Gastrocnemius medialis (tissue), 4 donors: ENCODE results near the gene SERPINA3.

Source experiments
- CTCF ChIP-seq, 5 experiments: fragments of 450-650 bp in 3 of 5; fragments of 200-600 bp in 2 of 5; sonication (generic) in 2 of 5; IDR thresholded peaks in 4 of 5; conservative IDR thresholded peaks in 1 of 5; 1 replicate in 4 of 5; 2 replicates in 1 of 5; pipeline ENCODE4 v1.5.1; 2016 to 2019; ENCODE audit warnings: antibody characterized with exemption in 5 of 5, mild to moderate bottlenecking in 3 of 5, moderate library complexity in 3 of 5
- POLR2A ChIP-seq, 2 donors: fragments of 450-650 bp; IDR thresholded peaks; one replicate each; pipeline ENCODE4 v1.6.1; 2017; ENCODE audit warnings: antibody characterized with exemption in 2 of 2, mild to moderate bottlenecking in 2 of 2, moderate library complexity in 2 of 2

DNA sequence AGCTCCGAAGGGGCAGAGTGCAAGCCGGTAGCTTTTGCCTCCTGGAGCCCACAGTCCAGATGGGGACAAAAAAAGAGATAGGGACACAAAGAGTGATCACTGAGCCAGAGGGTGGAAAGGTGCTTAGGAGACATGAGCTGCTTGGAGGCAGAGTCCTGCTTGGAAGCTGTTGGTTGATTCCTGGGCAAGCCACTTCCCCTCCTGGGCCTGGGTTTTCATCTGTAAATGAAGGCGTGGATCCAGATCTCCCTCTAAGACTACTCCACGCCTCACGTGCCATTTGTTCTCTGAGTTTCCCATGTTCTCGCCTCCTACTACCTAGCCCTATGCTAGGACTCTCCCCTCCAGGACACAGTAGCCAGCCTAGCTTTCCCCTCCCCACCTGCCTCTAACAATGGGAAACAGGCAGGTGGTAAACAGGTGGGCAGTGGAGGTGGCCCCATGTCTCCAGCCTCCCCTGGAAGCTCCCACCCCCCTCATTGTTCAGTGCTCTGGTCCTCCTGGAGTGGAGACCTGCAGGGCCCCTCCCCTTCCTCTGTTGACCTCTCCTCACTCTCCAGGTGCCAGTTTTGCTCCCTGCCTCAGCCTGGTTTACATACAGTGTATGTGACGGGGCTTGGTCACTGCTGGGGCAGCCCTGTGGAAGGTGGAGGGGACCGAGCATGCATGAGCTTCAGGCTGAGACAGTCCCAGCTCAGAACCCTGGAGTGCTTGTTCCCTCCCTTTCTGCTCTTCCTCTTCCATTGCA is 3.8 kb downstream of the SERPINA3 start:
- TF ChIP-seq CTCF (IDR thresholded peaks at IDR 0.05 in 4 of 5, conservative IDR thresholded peaks at IDR 0.05 in 1 of 5) = no peak
- no peak for TF ChIP-seq POLR2A (IDR thresholded peaks at IDR 0.05)
